HG03558 (cell line): ENCODE results near the gene SLC12A5.
"Not testable (repeated sequence)": the region's sequence is repeated elsewhere in the genome, so short reads cannot be mapped to it uniquely, and the experiment has no call there.

ENCODE experiments used
- ATAC-seq: cut with Tn5 transposase; IDR thresholded peaks from one replicate; pipeline ENCODE4 v1.9.1; 2021; ENCODE audit warnings: moderate number of reproducible peaks; ENCODE audit not compliant: unreplicated experiment; ENCODE audit errors: extremely low read depth

SLC12A5 gene

DNA sequence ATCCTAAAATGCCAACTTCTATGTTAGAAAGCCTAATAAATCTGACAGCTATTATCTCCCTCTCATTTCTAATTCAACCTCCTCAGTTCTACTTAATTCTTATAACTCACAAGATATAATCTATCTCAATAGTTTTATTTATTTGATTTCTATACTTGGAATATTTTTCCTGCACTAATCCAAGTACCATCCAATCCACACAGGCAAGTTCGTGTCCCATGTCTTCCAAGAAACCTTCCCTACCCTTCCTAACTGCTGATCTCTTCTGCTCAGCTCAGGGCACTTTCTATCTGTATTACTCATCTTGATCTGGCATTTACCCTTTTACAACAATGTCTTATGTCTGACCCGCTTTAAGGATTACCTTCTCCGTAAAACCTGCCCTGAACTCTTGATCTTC, 42.6 kb downstream of the SLC12A5 start:
- ATAC-seq, result no peak

DNA sequence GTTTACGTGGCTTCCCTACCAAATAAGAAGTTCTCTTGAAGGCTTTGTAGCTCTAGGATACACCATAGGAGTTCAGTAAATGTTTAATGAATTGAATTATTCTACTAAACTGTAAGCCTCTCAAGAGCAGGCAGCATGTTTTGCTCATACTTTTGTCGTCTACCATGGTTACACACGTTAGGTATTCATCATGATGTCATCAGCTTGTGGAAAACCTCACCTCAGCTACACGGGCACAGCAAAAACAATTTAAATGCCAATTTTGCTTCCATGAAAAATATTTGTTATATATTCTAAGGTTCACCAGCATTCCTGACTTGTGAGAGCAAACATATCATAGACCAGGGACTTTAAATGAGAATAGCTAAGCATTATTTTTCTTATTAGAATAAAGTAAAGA, 44.0 kb downstream of the SLC12A5 start:
- ATAC-seq, result no peak

DNA sequence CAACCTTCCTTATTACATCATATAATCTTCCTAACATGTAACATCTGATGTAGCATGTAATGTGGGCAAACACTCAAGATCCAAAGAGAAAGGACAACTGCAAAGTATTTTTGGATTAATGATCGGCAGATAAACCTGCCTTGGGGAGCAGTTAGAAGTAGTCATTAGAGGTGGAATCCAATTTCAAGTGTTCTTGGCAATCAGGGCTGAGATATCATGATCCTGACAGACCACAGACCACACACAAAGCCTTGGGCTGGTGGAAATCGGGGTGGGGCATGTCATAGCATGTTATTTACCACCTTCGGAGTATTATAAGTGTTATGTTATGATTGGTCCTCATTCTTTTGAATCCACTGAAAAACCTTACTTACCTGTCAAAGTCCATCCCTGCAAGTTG, 44.4 kb downstream of the SLC12A5 start:
- ATAC-seq, result no peak

- ATAC-seq, result no peak
Observed at GRCh38 chr20:46074006-46074405, 45.0 kb downstream of the SLC12A5 start.

GRCh38 chr20:46076806-46077205, 47.8 kb downstream of the SLC12A5 start:
- ATAC-seq, result no peak

- ATAC-seq, result no peak
Observed at GRCh38 chr20:46077642-46078305, 48.8 kb downstream of the SLC12A5 start.

- no peak for ATAC-seq
Observed at GRCh38 chr20:46078954-46079353, 49.9 kb downstream of the SLC12A5 start.

DNA sequence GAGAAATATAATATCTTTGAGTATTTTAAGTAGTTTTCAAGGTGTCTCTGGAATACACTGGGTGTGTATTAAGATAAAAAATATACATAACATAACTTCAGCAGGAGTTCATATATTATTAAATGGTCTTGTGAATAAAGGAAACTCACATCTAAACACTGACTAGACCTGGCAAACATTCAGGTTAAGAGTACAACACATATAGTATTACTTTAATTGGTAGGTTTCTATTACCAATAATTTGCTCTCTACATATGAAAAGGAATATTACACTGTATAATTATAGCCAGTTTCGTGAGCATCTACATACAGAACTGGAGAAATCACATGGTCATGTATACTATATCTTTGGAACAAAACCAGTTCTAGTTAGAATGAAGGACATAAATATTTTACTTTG, 52.1 kb downstream of the SLC12A5 start:
- ATAC-seq, result no peak

- ATAC-seq, result no peak
Observed at GRCh38 chr20:46083101-46083500, 54.1 kb downstream of the SLC12A5 start.

GRCh38 chr20:46083531-46084061, 54.6 kb downstream of the SLC12A5 start:
- ATAC-seq, result no peak

DNA sequence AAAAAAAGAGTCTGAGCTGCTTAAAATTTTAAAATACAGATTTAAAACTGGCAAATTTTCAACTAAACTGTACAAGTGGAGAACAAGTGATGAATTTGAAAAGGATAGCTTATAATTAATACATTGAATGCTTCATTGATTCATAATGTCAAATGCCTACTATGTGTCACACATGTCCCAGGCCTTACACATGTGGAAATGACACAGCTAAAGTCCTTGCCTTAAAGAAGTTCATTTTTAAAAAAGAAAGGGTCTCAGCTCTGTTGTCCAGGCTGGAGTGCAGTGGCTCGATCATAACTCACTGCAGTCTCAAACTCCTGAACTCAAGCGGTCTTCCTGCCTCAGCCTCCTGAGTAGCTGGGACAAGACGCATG, 55.8 kb downstream of the SLC12A5 start:
- no peak for ATAC-seq

DNA sequence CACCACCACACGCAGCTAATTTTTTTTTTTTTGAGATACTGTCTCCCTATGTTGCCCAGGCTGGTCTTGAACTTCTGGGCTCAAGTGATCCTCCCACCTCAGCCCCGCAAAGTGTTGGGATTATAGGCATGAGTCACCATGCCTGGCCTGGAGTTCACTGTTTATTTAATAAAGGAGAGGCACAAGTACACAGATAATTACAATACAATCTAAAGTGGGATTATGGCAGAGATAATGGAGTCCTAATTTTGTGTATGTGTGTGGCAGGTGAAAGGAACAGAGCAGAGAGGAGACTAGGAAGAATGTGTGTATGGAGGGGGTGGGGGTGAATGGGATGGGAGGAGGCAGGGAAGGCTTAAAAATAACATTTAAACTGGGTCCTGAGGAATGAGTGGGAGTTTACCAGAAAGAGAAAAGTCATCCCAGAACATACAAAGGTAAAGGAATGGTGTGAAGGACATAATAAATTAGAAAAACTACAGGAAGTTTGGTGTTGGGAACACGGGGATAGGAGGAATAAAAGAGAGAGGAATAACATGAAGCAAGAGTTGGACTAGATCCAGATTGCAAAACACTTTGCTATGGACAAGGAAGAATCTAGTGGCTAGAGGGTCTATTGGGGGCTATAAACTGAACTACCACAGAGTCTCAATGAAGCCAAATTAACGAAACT, 56.3 kb downstream of the SLC12A5 start:
- no peak for ATAC-seq

DNA sequence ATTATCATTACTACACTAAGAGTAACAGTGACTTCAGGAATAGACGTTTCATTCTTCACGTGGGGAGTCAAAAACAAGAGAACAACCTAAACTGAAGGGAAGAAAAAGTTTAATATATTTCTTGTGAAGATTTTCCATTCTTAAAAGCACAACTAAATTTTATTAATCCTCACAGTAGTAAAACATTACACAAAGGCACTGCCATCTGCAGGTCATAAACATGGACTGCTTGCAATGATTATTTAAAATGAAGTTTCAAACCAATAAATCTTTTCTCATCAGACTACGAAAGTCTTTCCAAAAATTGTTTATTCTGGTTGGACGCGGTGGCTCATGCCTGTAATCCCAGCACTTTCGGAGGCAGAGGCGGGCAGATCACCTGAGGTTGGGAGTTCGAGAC, 58.1 kb downstream of the SLC12A5 start:
- ATAC-seq, result no peak

- ATAC-seq, result no peak
Observed at GRCh38 chr20:46088409-46089166, 59.6 kb downstream of the SLC12A5 start.

- ATAC-seq, result no peak
Observed at GRCh38 chr20:46089167-46089416, 60.1 kb downstream of the SLC12A5 start.

DNA sequence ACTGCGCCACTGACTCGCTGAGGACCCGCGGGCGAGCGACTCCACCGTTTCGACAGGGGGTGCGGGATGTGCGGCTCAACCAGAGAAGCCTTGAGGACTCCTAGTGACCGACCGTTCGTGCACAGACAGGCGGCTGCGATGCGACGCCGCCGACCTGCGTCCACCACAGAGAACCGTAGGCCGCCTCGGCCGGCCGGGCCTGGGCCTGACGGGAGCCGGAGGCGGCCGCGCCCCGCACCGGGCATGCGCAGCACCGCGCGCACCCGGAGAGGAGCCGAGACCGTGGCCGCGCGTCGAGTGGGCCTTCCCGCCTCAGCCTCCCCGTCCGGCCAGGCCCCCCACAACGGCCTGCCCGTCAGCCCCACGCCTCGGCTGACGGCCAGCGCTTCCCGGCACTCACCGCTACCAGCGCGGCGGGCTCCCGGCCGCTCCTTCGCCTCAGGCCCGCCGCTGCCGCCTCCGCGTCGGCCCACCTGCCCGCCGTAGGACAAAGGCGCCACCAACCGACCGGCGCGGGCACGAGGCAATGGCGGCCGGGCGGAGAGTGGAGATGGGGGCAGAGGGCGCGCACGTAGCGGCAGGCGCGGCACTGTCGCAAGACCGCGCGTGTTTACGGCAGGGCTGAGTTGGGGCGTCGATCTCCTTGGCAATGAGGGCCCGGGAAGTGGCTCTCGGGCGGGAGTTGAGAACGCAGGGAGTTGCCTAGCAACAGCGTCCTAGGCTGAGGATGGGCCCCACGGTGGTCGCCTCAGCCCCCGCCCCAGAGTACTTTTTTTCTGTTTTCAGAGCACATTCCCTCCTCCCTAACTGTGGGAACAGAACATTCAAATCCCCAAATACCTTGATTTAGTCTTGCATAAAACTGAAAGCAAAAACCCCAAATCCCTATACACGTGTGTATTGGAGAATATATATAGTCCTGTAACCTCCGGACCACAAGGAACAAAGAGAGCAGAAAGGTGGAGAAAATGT, 60.7 kb downstream of the SLC12A5 start, which contains the start of gene NCOA5:
Gene NCOA5 (minus strand): TSS at position 546 of the 972 bp plus-strand sequence. CDS start 10,538 bp downstream, outside the sequence.
- peak; percentile 67 for ATAC-seq

- ATAC-seq, result not testable (repeated sequence)
Observed at GRCh38 chr20:46091622-46092535, 62.9 kb downstream of the SLC12A5 start.

DNA sequence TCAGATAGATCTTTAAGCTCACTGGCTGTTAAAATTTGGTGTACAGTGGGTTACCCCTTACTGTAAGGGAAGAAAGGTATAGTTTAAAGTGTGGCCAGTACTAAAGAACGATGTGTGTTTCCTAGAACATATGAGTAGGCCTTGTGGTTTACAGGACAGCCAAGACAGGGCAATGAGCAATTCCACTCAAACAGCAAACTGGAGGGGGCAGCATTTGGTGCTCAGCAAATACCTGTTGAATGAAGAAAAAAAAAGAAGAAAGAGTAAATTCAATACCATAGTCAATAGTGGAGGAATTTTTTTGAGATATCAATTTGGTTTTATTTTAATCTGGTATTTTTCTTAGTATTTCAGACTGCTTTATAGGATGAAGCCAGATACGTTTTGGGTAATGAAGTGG, 64.5 kb downstream of the SLC12A5 start:
- ATAC-seq, result no peak
